MG63 (cell line): ENCODE data around the gene TOM1. TPM values are rescaled to one million over a fixed set of nuclear protein-coding genes. Genes with fewer than 3 reads are reported as not detected.
"Not testable (repeated sequence)": the region's sequence is repeated elsewhere in the genome, so short reads cannot be mapped to it uniquely, and the experiment has no call there.

Experiments used
- DNase-seq: peaks from one replicate; pipeline ENCODE4 v3.0.0-alpha.2; 2020
- H3K27me3 ChIP-seq: fragments of 250-450 bp; sonication (Bioruptor Pico); 2 replicates; pipeline ENCODE4 v1.5.1; 2020; ENCODE audit warnings: mild to moderate bottlenecking, moderate library complexity
- H3K36me3 ChIP-seq: fragments of 250-450 bp; sonication (Bioruptor Pico); 2 replicates; pipeline ENCODE4 v1.5.1; 2020; ENCODE audit warnings: mild to moderate bottlenecking, moderate library complexity
- H3K4me3 ChIP-seq: fragments of 250-450 bp; sonication (Bioruptor Pico); 2 replicates; pipeline ENCODE4 v1.5.1; 2020; ENCODE audit warnings: mild to moderate bottlenecking, moderate library complexity
- H3K9me3 ChIP-seq: fragments of 250-450 bp; sonication (Bioruptor Pico); 2 replicates; pipeline ENCODE4 v1.5.1; 2020; ENCODE audit warnings: mild to moderate bottlenecking, moderate library complexity
- total RNA-seq: library from RNA; depleted of rRNA; stranded (reverse); fragments of >200 nt; shearing (Covaris generic); gene quantifications from 2 replicates; pipeline ENCODE4 v1.2.3, GENCODE V29; 2014; ENCODE audit warnings: low replicate concordance

The TOM1 gene
- total RNA-seq, 1 experiment from 2014 or later, result 18.1 TPM

- H3K9me3 ChIP-seq, result no peaks in the 10 kb centered on the region
- no peaks in the 10 kb centered on the region for H3K27me3 ChIP-seq
- no peaks in the 10 kb centered on the region for H3K36me3 ChIP-seq
- no peak overlapping the region for H3K4me3 ChIP-seq
- DNase-seq, result no peak
Observed at GRCh38 chr22:35348026-35348590, 48.4 kb downstream of the TOM1 start.

- H3K27me3 ChIP-seq, result no peaks in the 10 kb centered on the region
- no peaks in the 10 kb centered on the region for H3K9me3 ChIP-seq
- no peak for DNase-seq
- no peaks in the 10 kb centered on the region for H3K36me3 ChIP-seq
- H3K4me3 ChIP-seq, result no peak overlapping the region
Observed at GRCh38 chr22:35348703-35349102, 49.0 kb downstream of the TOM1 start.

- no peaks in the 10 kb centered on the region for H3K36me3 ChIP-seq
Observed at GRCh38 chr22:35349368-35349703, 49.6 kb downstream of the TOM1 start.

GRCh38 chr22:35349704-35350538, 50.2 kb downstream of the TOM1 start:
- Histone ChIP-seq H3K4me3 (no peak overlapping the region), H3K9me3 (no peaks in the 10 kb centered on the region), H3K36me3 (no peaks in the 10 kb centered on the region), H3K27me3 (no peaks in the 10 kb centered on the region)
- DNase-seq, result no peak

More at GRCh38 chr22:35349368-35349703, 49.6 kb downstream of the TOM1 start:
- no peaks in the 10 kb centered on the region for H3K9me3 ChIP-seq
- no peak for DNase-seq
- H3K27me3 ChIP-seq, result no peaks in the 10 kb centered on the region
- no peak overlapping the region for H3K4me3 ChIP-seq

GRCh38 chr22:35350539-35351503, 51.1 kb downstream of the TOM1 start:
- H3K4me3 ChIP-seq, result peak overlapping the region; percentile 42
- H3K36me3 ChIP-seq, result no peaks in the 10 kb centered on the region
- no peaks in the 10 kb centered on the region for H3K27me3 ChIP-seq
- DNase-seq, result peak; percentile 94
- no peaks in the 10 kb centered on the region for H3K9me3 ChIP-seq

- no peak overlapping the region for H3K4me3 ChIP-seq
- no peaks in the 10 kb centered on the region for H3K9me3 ChIP-seq
- no peaks in the 10 kb centered on the region for H3K36me3 ChIP-seq
- DNase-seq, result no peak
- no peaks in the 10 kb centered on the region for H3K27me3 ChIP-seq
Observed at GRCh38 chr22:35352214-35353111, 52.8 kb downstream of the TOM1 start.

GRCh38 chr22:35353318-35353717, 53.6 kb downstream of the TOM1 start:
- no peak for DNase-seq
- no peaks in the 10 kb centered on the region for H3K27me3 ChIP-seq
- no peaks in the 10 kb centered on the region for H3K9me3 ChIP-seq
- no peak overlapping the region for H3K4me3 ChIP-seq
- no peaks in the 10 kb centered on the region for H3K36me3 ChIP-seq

GRCh38 chr22:35354068-35354467, 54.4 kb downstream of the TOM1 start:
- Histone ChIP-seq H3K36me3 (no peaks in the 10 kb centered on the region), H3K4me3 (no peak overlapping the region), H3K9me3 (no peaks in the 10 kb centered on the region), H3K27me3 (no peaks in the 10 kb centered on the region)
- no peak for DNase-seq

GRCh38 chr22:35357883-35358621, 58.4 kb downstream of the TOM1 start:
- DNase-seq, result peak; percentile 68
- H3K36me3 ChIP-seq, result no peaks in the 10 kb centered on the region
- no peaks in the 10 kb centered on the region for H3K27me3 ChIP-seq
- no peak overlapping the region for H3K4me3 ChIP-seq
- no peaks in the 10 kb centered on the region for H3K9me3 ChIP-seq

- Histone ChIP-seq H3K4me3 (no peak overlapping the region), H3K36me3 (no peaks in the 10 kb centered on the region), H3K27me3 (no peaks in the 10 kb centered on the region), H3K9me3 (no peaks in the 10 kb centered on the region)
- DNase-seq, result no peak
Observed at GRCh38 chr22:35359380-35360065, 59.8 kb downstream of the TOM1 start.

GRCh38 chr22:35361001-35361558, 61.4 kb downstream of the TOM1 start:
- DNase-seq, result no peak
- H3K36me3 ChIP-seq, result no peaks in the 10 kb centered on the region
- no peaks in the 10 kb centered on the region for H3K9me3 ChIP-seq
- H3K27me3 ChIP-seq, result no peaks in the 10 kb centered on the region
- no peak overlapping the region for H3K4me3 ChIP-seq

GRCh38 chr22:35363566-35364086, 63.9 kb downstream of the TOM1 start:
- H3K4me3 ChIP-seq, result no peak overlapping the region
- H3K36me3 ChIP-seq, result no peaks in the 10 kb centered on the region
- H3K27me3 ChIP-seq, result no peaks in the 10 kb centered on the region
- DNase-seq, result no peak
- no peaks in the 10 kb centered on the region for H3K9me3 ChIP-seq

- not testable (repeated sequence) for H3K9me3 ChIP-seq, H3K27me3 ChIP-seq, H3K36me3 ChIP-seq, H3K4me3 ChIP-seq
- DNase-seq, result peak; percentile 59
Observed at GRCh38 chr22:35364230-35364629, 64.5 kb downstream of the TOM1 start.

- no peak overlapping the region for H3K4me3 ChIP-seq
- DNase-seq, result no peak
- no peaks in the 10 kb centered on the region for H3K36me3 ChIP-seq
- no peaks in the 10 kb centered on the region for H3K9me3 ChIP-seq
- no peaks in the 10 kb centered on the region for H3K27me3 ChIP-seq
Observed at GRCh38 chr22:35367331-35367886, 67.7 kb downstream of the TOM1 start.
